NCI-H146 treated with DMSO at 0.1 percent for 48 hours (cell line): ENCODE data around the gene MANSC4.

Experiments
- DNase-seq: peaks from one replicate; lab custom pipeline; 2025; ENCODE audit not compliant: unreplicated experiment; lab: John Stamatoyannopoulos, UW

Gene MANSC4

DNA sequence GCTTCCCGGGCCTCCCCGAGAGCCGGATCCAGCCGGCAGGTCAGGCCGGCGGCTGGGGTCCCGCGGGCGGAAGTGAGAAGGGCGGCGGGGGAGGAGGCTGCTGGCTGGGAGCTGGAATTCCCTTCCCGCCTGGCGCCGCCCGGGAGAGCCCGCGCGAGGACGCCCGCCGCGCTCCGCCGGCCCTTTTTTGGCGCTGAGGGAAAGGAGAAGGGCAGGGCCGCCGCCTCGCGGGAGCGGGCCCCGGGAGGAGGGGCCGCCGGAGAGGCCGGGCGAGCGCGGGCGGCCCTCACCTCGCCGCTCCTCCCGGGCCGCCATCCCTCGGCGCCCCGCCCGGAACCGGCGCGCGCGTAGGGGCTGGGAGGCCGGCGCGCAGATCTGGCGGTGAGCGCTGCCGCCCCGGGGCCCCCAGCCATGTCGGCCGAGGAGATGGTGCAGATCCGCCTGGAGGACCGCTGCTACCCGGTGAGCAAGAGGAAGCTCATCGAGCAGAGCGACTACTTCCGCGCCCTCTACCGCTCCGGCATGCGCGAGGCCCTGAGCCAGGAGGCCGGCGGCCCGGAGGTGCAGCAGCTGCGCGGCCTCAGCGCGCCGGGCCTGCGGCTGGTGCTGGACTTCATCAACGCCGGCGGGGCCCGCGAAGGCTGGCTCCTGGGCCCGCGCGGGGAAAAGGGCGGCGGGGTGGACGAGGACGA is at the start of gene MANSC4, which contains the start of gene KLHL42:
MANSC4 (minus strand) TSS at position 317 of the 692 bp plus-strand sequence. CDS start 8,960 bp downstream, outside the sequence.
KLHL42 (plus strand) TSS at position 314 of the 692 bp plus-strand sequence; CDS start at position 412, 98 bp downstream.
- peak; percentile 61 for DNase-seq

DNA sequence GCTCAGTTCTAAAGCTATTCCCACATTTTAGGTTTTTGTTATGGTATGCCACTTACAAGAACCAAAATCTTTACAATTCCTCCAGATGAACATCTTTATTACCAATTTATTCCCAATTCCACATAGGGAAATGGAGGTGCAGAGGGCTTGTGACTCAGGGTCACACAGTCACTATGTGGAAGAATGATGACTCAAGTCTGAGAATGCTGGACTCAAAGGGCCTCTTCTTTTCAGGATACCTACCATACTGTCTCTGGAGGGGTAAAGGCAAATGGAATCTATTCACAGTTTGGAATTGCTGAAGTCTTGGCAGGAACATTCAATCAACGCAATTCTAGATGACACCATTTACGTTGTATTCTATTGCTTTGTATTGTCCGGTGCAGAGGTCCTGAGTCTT is 48.2 kb upstream of the MANSC4 start:
- DNase-seq = no peak

DNA sequence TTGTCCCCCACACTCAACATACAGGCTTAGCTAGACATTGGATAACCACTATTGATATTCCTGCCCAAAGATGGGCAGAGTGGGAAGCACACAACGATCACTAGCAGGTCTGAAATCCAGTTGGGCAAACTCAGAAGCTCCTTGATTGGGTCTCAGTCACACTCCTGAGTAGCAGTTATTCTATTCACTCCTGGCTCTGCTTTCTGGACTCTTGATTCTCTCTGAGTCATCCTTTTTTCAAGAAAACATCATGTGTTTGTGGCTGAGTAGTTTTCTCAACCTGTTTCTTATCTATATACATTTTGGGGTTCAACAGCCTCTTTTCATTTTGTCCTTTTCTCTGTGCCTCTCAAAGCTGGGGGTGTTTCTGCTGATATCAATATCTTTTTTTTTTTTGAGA is 46.0 kb upstream of the MANSC4 start:
- no peak for DNase-seq

DNA sequence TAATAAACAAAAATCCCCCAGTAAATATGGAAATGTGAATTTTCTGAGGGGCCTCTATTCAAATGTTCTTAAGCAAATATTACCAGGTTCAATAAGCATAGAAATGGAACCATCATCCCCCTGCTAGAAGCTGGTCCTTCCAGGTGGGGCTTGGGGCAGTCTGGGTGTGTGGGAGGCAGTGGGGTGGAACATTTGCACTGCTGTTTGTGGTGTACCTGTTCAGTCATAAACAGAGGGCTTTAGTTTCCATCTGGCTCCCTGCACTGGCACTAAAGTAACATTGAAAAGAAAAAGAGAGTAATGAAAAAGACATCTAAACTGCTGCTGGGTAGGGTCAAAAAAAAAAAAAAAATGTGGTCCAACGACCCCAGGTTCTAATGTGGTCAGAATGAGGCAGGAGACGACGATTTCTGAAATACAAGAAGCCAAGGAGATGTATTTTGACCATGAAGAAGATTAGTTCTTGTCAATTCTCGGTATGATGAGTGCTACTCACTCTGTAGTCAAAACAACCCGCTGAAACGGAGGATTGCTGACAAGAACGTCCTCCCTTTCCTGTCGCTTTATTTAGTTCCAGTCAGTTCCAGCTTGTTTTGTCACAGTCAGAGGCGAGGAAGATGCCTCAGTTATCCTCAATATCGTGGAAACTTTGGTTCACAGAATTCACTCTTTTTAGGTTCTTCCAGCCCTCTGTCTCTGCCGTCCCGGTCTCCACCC is 44.2 kb upstream of the MANSC4 start:
- no peak for DNase-seq

DNA sequence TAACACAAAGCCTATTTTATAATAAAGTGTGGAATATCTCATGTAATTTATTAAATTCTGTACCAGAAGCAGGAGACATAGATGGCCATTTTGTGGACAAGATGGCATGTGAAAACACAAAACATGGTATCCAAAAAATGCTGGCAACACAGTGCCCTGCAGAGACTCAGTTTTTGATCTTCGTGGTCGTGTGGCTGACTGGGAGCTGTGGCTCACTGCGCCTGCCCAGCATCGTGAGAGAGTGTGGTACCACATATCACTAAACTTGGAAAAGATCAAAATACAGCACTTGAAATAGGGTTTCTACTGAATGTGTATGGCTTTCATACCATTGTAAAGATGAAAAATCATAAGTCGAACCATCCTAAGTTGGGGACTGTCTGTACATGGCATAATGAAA is 43.0 kb upstream of the MANSC4 start:
- DNase-seq = no peak

DNA sequence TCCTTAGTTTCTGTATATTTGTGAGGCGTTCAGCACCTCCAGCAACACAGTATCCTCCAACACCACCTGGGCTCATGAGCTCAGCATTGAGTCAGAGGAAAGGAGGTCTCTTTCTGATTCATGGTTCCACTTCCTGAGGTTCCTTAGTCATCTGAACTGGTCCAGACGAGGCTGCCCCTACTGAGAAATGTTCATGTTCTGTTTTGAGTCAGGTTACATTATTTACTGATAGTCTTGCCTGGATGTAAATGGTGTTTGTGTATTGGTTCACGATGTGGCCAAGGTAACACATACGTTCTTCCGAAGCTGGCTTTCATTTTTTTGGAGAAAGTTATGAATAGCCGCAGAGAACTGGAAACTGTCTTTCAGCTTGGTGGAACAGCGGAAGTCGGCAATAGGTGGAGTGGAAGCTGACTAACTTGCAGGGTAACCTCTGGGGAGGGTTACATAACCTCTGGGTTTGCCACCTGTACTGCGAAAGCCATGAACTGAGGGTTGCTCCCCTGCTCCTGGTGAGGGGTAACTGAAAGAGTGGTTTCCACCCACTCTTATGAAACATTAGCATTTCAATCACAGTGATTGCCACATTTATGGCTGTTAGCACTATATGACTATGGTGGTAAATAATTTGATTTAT is 42.2 kb upstream of the MANSC4 start:
- no peak for DNase-seq

DNA sequence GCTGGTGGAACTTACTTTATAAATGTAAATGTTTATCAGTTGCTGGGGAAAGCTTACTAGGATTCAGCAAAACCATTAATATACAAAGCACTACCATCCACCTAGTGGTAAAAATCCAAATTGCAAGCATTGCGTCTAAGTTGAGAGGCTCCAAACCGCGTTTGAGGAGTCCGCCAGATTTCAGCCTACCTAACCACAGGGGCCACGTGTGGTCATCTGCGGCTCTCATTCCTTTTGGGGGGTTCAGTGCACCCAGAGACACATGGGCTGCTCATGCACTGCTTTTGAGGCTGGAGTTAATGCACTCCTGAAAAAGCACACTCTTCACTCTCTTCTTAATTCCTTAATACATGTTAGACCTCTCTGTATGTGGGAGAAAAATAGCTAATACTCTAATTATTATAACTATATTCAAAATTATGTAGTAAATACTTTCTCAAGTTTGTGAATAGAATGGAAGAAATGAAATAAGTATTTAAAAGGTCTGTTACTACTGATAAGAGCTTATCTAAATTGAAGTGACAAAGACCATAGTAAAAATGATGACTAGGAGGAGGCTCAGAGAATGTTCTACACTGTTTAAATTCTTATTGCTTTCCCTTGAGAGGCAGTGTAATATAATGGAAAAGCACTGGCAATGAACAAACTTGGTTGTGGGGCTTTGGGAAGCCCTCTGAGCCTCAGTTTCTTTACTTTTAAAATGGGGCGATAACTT is 41.4 kb upstream of the MANSC4 start:
- DNase-seq = peak; percentile 60

DNA sequence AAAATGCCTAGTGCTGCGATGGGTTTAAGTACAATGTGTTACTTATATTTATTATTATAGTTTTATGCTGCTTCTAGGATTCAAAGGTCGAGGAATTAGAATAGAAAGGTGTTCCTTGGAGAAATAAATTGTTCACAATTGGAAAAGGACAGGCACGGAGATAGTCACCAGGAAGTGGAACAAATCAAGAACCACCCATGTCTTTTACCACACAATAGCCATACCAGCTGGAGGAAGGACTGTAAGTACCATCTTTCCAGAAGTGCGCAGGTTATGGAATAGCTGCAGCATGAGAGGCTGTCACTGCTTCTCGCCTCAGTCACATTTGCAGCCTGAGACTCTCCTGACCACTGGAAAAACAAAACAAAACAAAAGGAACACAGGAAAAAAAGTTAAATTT is 40.5 kb upstream of the MANSC4 start:
- no peak for DNase-seq

DNA sequence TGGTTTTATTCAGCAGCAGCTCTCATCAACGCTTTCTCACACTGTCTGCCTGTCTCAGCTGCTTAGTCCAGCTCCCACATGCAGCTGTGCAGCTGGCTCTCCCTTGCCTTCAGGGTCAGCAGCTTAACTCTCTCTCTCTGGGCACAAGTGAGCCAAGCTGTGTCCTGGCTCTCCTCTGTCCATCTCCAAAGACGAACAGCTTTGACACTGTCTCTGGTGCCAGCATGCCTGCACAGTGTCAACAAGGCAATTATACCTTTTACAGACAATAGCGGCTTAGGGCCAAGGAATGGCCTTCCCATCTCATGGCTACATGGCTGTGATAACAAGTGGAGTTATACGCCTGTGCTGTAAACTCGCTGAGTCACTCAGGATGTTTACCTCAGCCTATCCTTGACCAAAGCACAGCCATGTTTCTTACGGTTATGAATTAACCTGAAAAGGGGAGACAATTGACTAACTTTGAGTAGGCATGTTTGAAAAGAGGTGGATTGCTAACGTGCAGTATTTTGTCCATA is 38.4 kb upstream of the MANSC4 start:
- peak; percentile 87 for DNase-seq

DNA sequence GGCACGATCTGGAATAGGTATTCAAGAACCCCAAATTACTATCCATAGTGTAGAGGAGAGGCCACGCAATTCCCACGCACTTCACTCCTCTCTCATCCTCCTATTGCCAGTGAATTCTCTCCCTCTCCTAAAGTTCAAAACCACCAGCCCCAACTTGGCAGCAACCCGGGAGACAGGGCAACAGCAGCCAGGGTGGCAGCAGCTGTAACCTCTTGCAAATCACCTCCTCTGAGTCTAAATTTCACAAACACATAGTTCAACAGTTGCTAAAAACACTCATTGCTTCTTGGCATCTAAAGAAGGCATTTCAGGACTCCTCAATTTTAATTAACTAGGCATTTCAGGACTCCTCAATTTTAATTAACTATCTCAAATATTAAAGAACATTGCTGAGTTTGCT is 37.7 kb upstream of the MANSC4 start:
- DNase-seq = no peak

DNA sequence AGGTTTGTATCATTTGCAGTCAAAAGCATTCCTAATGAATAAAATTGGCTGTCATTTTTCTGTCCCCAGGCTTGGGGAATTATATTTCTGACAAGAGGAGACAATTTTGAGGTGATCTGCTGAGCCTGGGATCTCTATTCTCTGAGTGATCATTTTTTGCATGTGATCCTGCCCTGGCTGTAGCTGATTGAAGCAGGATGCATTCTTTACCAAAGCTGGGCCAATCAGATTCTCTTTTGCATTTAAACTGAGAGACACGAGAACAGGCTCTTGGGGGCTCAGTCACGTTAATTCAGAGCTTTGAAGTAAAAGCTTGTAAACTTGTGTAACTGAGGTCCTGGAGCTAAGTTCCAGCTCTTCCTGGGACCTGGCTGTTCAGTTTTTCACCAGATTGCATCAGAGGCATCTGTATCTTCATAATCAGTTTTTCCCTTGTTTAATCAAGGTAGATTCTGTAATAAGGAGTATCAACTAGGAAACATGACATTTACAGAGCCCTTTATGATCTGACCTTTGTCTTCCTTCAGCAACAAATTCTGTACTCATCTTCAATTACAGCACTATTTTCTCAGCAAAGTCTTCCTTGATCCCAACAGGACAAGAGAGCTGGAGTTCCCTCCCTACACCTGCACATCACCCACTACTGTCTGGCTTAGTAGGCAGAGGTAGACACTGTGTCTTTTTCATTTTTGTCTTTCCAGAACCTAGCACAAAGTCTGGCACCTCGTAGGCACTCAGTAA is 35.0 kb upstream of the MANSC4 start:
- no peak for DNase-seq

DNA sequence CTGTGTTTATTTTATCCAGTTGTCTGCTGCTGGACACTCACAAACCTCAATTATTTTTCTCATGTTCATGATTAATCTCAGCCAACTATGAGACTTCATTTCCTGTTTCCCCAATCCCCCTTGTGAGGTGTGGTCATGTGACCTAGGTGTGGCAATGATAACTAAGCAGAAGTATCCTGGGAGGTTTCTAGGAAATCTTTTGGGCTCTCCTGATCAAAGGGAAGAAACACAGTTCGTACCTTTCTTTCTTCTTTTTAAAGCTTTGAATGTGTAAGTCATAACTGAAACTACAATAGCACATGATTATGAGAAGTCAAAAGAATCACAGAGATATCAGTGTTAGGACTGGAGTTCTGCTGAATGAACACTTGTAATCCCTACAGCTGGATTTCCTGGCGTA is 34.4 kb upstream of the MANSC4 start:
- no peak for DNase-seq

DNA sequence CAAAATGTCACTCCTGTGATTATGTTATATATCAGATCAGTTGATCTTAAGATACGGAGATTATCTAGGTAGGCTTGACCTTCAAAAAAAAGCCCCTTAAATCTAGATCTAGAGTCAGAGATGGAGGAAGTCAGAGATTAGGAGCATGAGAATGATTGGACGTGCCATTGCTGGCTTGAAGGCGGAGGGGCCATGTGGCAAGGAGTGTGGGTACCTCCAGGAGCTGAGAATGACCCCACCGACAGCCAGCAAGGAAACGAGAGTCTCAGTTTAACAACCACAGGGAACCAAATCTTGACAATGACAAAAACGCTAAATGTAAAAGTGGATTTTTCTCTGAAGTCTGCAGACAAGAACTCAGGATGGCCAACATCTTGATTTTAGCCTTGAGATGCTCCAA is 32.5 kb upstream of the MANSC4 start:
- no peak for DNase-seq

DNA sequence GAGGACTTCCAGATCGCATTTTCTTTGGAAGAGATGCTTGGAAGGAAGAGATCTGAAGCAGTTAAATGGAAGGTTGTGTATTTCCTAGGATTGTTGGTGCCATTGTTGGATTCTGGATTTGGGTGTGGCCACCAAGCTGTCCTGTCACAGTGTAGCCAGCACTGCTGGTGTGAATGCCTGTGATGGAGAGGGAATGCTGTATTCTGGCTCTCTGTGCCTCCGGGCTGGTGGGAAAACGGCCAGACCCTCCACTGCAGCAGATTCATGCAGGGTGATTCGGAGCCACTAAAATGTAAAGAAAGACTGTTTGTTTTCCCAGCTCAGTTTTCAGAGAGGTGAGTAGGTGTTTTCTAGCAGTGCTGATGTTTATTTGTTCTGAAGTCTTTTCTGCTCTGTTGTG is 30.7 kb upstream of the MANSC4 start:
- DNase-seq = no peak

DNA sequence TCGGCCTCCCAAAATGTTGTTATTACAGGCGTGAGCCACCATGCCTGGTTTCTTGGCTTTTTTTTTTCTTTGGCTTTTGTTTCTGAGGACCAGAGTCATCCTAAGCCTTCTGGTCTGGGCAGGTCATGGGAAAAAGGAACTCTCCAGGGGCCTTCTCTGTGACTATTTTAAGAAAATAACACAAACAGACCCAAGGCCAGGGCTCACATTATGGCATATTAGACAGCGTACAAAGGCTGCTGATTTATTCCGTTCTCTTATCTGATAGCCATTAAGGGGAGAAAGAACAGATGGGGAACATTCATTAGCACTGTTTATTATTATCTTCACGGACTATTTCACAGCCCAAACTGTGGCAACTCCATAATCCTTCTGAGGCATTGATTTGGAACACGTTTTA is 28.8 kb upstream of the MANSC4 start:
- DNase-seq = peak; percentile 27

DNA sequence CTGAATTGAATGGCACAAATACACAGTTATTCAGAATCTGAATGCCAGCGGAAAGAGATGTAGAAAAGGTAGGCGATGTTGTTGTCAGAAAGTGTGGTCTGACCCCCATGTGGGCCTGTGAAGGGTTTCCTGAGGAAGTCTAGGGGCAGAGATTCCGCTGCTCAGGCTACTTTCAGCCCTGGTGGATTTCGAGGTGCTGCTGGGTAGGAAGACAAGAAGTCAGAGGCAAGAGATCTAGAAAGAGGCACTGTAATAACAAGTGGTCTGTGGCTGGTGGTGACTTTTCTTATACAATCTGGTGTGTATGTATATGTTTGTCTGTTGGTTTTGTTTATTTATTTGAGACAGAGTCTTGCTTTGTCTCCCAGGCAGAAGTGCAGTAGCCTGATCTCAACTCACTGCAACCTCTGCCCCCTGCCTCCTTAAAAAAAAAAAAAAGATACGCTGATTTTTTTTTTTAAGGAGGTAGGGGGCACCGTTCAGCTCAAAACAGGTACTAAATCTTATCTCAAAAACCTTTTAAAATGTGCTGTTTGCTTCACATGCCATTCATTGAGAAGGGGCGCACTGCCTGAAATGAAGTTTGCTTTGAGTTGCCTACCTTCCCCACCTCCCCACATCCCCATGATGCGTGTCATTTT is 27.1 kb upstream of the MANSC4 start:
- DNase-seq = no peak

DNA sequence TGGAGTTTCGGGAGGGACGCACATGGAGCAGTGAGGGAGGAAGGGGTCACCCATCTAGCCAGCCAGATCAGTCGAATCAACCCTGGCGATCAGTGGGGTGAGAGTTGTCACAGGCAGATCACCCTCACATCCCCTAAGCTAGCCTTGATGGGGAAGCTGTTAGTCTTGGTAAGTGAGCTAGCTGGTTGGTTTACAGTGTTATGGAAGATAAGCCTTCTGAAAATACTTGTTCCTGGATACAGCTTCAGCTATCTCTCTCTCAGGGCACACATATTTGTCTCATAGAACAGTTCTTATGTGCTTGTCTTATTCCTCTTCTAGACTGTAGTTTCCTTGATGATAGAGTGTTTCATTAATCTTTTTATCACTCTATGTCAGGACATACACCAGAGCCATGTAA is 26.2 kb upstream of the MANSC4 start:
- no peak for DNase-seq

DNA sequence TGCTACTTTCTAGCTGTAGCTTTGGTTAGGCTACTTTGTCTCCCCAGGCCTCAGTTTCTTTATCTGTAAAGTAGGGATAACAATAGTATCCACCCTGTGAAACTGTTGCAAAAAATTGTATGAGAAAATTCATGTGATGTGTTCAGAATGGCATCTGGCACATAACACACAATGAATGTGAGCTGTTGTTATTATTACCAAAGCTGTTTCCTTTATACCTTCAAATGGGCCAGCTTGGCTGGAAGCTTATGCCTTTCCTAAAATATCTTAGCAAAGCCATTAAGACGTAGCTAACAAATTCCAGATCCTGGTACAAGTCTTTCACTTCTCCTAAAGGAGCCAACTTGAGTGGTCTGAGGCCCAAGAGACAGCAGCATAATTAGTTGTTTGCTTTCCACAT is 25.2 kb upstream of the MANSC4 start:
- no peak for DNase-seq

DNA sequence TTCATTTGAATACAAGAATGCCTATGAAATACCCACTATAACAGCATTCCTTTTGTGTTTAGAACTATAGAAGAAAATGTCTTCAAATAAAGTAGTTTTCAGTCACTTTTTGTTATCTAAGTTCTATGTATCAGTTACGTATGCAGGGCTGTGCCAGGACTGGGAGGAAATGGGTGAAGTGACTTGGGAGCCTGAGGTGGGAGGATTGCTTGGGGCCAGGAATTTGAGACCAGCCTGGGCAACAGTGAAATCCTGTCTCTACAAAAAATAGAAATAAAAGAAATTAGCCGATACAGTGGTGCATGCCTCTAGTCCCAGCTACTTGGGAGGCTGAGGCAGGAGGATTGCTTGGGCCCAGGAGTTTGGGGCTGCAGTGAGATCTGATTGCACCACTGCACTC is 22.9 kb upstream of the MANSC4 start:
- no peak for DNase-seq

DNA sequence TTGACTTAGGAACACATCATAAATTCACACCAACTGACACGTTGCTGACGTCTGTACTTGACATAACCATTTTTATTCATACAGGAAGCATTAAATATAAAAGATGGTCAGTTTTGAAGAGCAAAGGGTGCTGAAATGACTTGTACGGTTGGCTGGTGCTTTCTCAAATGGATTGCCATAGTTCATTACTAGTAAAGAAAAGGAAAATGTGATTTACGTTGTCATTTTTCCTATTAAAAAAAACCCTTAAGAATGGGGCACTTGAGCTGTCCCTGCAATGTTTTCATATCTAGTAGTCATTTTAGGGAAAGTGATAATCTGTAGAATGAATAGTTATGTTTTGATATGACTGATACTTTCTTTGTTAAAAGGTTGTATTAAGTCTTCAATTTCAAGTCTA is 22.5 kb upstream of the MANSC4 start:
- DNase-seq = no peak
